GM20431 (cell line): Measurements from ENCODE around the gene ARFIP1.
"Not testable (repeated sequence)": the region's sequence is repeated elsewhere in the genome, so short reads cannot be mapped to it uniquely, and the experiment has no call there.

Source experiments
- in situ Hi-C: fragments of 300-500 bp; cut with MseI, MboI; formaldehyde crosslinking; loops from one replicate; pipeline ENCODE4 v1.15.0; 2020; ENCODE audit warnings: low sequenced_read_pairs; ENCODE audit not compliant: unreplicated experiment

ARFIP1 gene

DNA sequence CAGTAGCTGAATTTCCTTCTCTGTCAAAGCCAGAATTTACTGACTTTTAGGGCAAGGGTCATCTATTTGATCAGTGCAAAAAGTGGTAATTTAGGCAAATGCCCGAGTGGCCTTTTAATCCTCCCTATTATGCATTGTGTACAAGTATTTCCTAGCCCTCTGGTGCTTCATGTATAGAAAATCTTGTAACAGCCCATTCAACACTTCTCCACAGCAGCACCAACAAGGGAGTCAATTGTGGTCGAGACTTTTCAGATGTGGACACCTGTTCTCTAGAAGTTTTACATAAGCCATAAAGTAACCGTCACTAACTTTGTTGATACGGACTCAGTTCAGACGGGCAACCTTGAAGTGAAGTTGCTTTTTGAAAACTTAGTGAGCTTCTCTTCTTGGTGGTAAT, 105.4 kb downstream of the ARFIP1 start:
- in situ Hi-C loops, result no loop called here

GRCh38 chr4:152886201-152886600, 106.4 kb downstream of the ARFIP1 start:
- in situ Hi-C loops, result no loop called here

- in situ Hi-C loops, result no loop called here
Observed at GRCh38 chr4:152887981-152888380, 108.2 kb downstream of the ARFIP1 start.

- in situ Hi-C loops, result no loop called here
Observed at GRCh38 chr4:152892974-152893373, 113.2 kb downstream of the ARFIP1 start.

DNA sequence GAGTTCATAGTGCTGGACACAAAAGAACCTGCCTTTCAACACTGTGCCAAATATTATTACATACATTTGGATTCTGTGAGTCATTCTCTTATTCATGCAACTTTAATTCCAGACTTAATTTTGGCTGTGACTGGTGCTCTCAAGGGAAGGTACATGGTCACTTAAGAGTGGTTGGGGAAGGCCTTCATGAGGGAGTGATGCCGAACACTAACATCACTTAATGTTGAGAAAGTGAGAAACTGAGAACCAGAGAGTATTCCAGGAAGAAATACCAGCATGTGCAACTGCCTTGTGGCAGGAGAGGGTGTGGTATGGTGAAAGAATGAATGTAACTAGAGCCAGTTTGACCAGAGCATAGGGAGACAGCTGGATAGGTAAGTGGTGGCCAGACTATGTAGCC, 114.9 kb downstream of the ARFIP1 start:
- in situ Hi-C loops, result no loop called here

DNA sequence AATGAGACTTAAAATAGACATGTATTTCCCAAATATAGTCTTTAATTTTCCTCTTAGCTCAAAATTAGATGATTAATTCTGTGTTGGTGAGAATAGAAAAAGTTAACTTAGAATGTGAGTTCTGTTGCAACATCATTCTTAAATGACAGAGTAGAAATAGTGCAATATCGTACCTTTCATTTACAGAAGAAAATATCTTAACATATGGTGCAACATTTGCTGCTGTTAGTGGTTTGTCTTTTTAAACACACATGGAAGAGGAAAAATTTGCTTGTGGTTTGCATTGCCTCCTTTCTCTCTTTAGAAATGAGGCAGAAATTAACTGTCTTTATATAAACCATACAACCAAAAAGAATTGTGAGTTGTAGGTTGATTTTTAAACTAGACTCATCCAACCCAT, 117.1 kb downstream of the ARFIP1 start:
- in situ Hi-C loops, result no loop called here

- in situ Hi-C loops, result not testable (repeated sequence)
Observed at GRCh38 chr4:152898133-152898532, 118.4 kb downstream of the ARFIP1 start.

DNA sequence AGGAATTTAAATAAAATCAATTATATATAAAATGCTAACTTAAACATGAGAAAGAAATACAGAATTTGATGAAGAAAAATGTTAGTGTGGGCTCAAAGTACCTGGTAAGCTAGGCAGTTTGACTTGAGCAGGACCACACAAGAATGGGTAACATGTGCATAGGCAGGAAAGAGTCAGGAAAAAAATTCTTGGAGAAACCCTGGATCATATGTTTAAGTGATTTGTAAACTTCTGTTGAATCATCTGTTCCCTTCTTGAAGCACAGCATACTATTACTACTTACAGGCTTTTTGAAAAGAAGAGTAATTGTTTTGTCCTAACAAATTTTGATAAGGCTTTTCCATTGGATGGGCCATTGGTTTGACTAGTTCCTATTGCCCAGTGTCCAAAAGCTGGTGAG, 118.9 kb downstream of the ARFIP1 start:
- in situ Hi-C loops, result no loop called here

DNA sequence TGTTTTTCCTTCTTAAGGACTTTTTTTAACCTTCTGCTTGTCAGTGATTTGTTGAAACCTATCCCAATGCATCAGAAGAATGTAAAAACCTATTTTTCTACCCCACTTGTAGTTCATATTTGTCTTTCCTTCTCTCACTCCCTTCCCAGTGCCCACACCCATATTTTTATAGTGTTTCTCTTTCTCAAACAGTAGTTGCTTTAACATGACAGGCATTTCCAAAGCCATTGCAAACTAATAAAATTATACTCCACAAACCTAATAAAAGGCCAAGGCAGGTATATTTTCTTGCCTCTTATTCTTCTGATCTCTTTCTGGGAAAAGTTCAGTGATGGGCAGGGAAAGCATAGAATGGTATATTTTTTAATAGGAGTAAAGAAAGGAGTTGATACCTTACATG, 120.6 kb downstream of the ARFIP1 start:
- in situ Hi-C loops, result no loop called here

DNA sequence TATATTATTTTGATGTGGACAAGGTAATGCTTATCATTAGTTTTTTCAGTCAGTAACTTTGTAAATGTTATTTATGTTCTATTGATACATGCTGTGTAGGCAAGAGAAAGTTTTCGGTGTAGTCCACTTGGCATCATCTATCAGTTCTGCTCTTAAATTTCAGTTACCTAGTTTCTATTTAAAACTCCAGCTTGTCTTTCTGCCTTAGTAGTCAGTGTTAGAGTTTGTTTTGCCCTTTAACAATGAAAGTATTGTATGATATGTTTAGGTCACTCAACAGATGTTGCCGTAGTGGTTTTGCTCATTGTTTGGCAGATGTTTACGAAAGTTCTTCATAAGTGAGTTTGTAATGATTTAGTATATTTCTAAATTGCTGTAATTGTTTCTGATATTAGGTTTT, 121.5 kb downstream of the ARFIP1 start:
- in situ Hi-C loops, result no loop called here

- in situ Hi-C loops, result no loop called here
Observed at GRCh38 chr4:152903658-152904057, 123.9 kb downstream of the ARFIP1 start.

- in situ Hi-C loops, result no loop called here
Observed at GRCh38 chr4:152909901-152910300, 130.1 kb downstream of the ARFIP1 start.

DNA sequence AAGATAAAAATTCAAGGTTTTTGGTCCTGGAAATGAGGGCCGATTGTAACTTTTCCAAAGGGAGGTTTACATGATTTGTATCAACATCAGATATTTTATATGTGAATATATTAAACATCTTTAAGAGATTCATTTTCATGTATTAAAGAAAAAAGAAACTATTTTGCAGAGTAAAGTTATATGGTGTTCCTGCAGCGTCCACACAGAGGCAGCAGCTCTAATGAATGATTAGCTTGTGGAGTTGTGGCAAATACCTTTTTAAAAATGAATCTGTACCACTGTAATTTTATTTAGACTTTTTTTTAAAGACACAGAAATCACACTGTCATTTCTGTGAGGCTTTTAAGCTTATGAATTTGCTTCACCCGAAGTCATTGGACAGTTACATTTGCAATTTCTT, 130.8 kb downstream of the ARFIP1 start:
- in situ Hi-C loops, result no loop called here

- in situ Hi-C loops, result no loop called here
Observed at GRCh38 chr4:152917543-152918395, 138.0 kb downstream of the ARFIP1 start.

DNA sequence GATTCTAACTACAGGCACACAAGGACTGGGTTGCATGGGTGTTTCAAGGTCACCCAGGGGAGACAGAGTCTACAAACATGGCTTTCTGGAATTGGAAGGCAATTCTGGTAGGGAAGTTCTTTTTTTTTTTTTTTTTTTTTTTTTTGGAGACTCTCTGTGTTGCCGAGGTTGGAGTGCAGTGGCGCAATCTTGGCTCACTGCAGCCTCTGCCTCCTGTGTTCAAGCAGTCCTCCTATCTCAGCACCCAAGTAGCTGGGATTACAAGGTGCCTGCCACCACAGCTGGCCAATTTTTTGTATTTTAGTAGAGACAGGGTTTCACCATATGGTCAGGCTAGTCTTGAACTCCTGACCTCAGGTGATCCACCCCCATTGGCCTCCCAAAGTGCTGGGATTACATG, 140.1 kb downstream of the ARFIP1 start:
- in situ Hi-C loops, result no loop called here

- in situ Hi-C loops, result no loop called here
Observed at GRCh38 chr4:152920768-152921167, 141.0 kb downstream of the ARFIP1 start.

DNA sequence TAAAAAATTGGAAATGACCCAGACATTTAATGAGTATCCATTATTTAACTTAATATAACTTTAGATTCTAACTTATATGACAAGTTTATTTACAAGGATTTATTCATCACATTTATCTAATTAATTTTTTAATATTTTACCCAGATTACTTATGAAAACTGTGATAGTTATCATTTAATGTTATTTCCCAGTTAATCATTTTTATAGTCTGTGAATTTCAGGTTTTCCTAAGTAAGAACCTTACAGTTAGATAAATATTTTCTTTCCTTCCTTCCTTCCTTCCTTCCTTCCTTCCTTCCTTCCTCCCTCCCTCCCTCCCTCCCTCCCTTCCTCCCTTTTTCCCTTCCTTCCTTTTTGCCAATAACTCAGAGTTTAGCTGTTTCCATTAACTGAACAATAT, 141.5 kb downstream of the ARFIP1 start:
- in situ Hi-C loops, result no loop called here

DNA sequence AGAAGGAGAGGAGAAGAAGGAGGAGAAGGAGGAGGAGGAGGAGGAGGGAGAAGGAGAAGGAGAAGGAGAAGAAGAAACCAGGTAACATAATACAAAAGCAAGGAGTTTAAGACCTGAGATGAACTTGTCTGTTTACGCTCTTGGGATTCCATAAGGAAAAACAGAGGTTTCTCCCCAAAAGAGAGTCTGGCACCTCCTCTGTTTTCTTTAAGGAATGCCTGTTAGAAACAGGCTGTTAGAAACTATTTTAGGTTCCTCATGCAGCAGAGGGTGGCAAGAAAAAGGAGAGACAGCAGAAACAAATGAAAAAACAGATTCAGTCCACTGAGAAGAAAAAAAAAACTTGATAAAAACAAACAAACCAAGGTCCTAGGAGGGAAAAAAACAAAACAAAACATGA, 146.1 kb downstream of the ARFIP1 start:
- in situ Hi-C loops, result no loop called here

DNA sequence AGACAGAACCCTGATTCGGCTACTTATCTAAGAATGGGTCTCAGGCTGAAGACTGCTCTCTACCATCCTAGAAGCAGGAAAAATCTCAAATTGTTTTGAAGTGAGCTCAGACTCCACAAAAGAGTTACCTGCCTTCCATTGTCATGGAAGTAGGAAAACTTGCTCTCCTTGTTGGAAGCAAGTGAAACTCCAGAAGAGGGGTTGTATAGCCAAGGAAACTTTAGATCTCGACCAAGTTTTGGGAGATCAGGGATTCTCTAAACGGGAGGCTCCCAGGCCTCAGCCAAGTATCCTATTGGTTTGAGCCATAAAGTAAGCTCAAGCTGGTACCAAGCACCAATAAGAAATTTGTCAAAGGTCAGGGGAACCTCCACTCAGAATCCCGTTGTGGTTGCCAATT, 147.2 kb downstream of the ARFIP1 start:
- in situ Hi-C loops, result no loop called here

- in situ Hi-C loops, result no loop called here
Observed at GRCh38 chr4:152927737-152928136, 148.0 kb downstream of the ARFIP1 start.

GRCh38 chr4:152928286-152928685, 148.5 kb downstream of the ARFIP1 start:
- in situ Hi-C loops, result no loop called here

DNA sequence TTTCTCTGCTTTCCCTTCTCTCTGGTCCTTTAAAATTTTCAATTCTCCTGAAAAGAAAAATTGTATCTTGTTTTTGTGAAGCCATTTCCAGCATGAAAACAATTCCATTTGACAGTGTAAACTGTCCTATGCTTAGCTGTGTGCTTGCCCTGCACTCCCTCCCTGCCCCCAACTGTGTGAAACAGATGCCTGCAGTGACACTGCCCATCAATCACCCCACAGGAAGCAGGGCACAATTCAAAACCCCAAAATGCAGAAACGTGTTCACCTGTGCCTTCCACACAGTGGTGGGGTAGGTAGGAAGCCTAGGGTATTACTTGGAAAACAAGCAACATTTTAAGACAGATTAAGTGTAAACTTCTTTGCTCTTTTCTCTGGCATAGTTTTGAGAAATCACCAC, 150.1 kb downstream of the ARFIP1 start:
- in situ Hi-C loops, result no loop called here
